PC-9 (cell line): ENCODE results near the gene GABRG1. TPM values are rescaled to one million over a fixed set of nuclear protein-coding genes. Genes with fewer than 3 reads are reported as not detected.

ENCODE experiments used
- BruUV-seq: library from RNA; stranded (reverse); fragments of 400-500 nt; replicated peaks from 2 replicates; lab custom pipeline; 2021; lab: Mats Ljungman, UMichigan
- CTCF ChIA-PET: fragments of 300-600 bp; sonication (Branson Sonifier 250); formaldehyde crosslinking; loops from one replicate; lab custom pipeline; 2022; ENCODE audit warnings: antibody characterized with exemption; lab: Charles Lee
- POLR2A ChIA-PET: fragments of 300-600 bp; sonication (Branson Sonifier 250); formaldehyde crosslinking; loops from one replicate; lab custom pipeline; 2022; ENCODE audit warnings: antibody characterized with exemption; ENCODE audit not compliant: unreplicated experiment; lab: Charles Lee
- DNase-seq, 2 experiments: peaks; one replicate each; pipeline versions ENCODE4 v3.0.0 to v3.0.0-alpha.2; 2015 to 2022; ENCODE audit warnings: mixed read lengths in 1 of 2
- H2AFZ ChIP-seq: fragments of 200-600 bp; sonication (generic); 2 replicates; pipeline ENCODE4 v1.8.1; 2017; ENCODE audit warnings: antibody characterized with exemption
- H3F3A ChIP-seq: fragments of 200-600 bp; sonication (generic); 2 replicates; pipeline ENCODE4 v1.8.1; 2017; ENCODE audit warnings: antibody characterized with exemption, mild to moderate bottlenecking, low read depth; ENCODE audit not compliant: insufficient read depth
- H3K27ac ChIP-seq: fragments of 200-600 bp; sonication (generic); 2 replicates; pipeline ENCODE4 v1.6.1; 2016; ENCODE audit warnings: mixed run types
- H3K27me3 ChIP-seq: fragments of 200-600 bp; sonication (generic); 2 replicates; pipeline ENCODE4 v1.6.1; 2016; ENCODE audit warnings: low read depth, mixed run types; ENCODE audit not compliant: insufficient read depth
- H3K36me3 ChIP-seq: fragments of 200-600 bp; sonication (generic); 2 replicates; pipeline ENCODE4 v1.6.1; 2016; ENCODE audit warnings: low read depth, mixed run types
- H3K4me1 ChIP-seq: fragments of 200-600 bp; sonication (generic); replicated peaks from 2 replicates; pipeline ENCODE4 v1.6.1; 2016; ENCODE audit warnings: mixed run types; ENCODE audit not compliant: insufficient read depth
- H3K4me2 ChIP-seq: fragments of 200-600 bp; sonication (generic); 2 replicates; pipeline ENCODE4 v1.6.1; 2017; ENCODE audit warnings: mixed run types
- H3K4me3 ChIP-seq: fragments of 200-600 bp; sonication (generic); 2 replicates; pipeline ENCODE4 v1.6.1; 2016; ENCODE audit warnings: mixed run types
- H3K79me2 ChIP-seq: fragments of 200-600 bp; sonication (generic); 2 replicates; pipeline ENCODE4 v1.6.1; 2017; ENCODE audit warnings: low read depth, mixed run types
- H3K9me2 ChIP-seq: fragments of 200-600 bp; sonication (generic); 2 replicates; pipeline ENCODE4 v1.8.1; 2017; ENCODE audit warnings: mild to moderate bottlenecking; ENCODE audit not compliant: insufficient read depth
- H3K9me3 ChIP-seq: fragments of 200-600 bp; sonication (generic); 2 replicates; pipeline ENCODE4 v1.8.1; 2016; ENCODE audit warnings: low read depth; ENCODE audit not compliant: insufficient read depth
- H4K20me1 ChIP-seq: fragments of 200-600 bp; sonication (generic); 2 replicates; pipeline ENCODE4 v1.8.1; 2017; ENCODE audit not compliant: insufficient read depth
- CTCF ChIP-seq: fragments of 200-600 bp; sonication (generic); conservative IDR thresholded peaks from 2 replicates; pipeline ENCODE4 v1.6.1; 2017; ENCODE audit warnings: mixed run types, antibody characterized with exemption, mild to moderate bottlenecking, moderate library complexity
- EZH2 ChIP-seq: fragments of 200-600 bp; sonication (generic); IDR thresholded peaks from 2 replicates; pipeline ENCODE4 v1.8.0; 2017; ENCODE audit warnings: antibody characterized with exemption, low read depth
- intact Hi-C: fragments of 100-400 bp; cut with micrococcal nuclease; formaldehyde crosslinking; loops from one replicate; pipeline ENCODE4 v1.10.0; 2022; ENCODE audit not compliant: unreplicated experiment
- total RNA-seq: library from RNA; stranded (reverse); gene quantifications from 2 replicates; pipeline ENCODE4 v1.2.3, GENCODE V29; 2021

The GABRG1 gene
- total RNA-seq, 1 experiment from 2014 or later: not detected

GRCh38 chr4:46124773-46125413 lies 1.0 kb upstream of the GABRG1 start:
- Histone ChIP-seq H3K4me2 (no peak overlapping the region), H3K27ac (no peak overlapping the region), H2AFZ (no peak overlapping the region), H3F3A (no peaks in the 10 kb centered on the region), H3K9me3 (no peaks in the 10 kb centered on the region), H3K36me3 (no peaks in the 10 kb centered on the region), H4K20me1 (no peaks in the 10 kb centered on the region), H3K4me3 (no peak overlapping the region), H3K4me1 (no peaks in the 10 kb centered on the region), H3K9me2 (no peaks in the 10 kb centered on the region), H3K27me3 (no peaks in the 10 kb centered on the region), H3K79me2 (no peaks in the 10 kb centered on the region)
- DNase-seq: no peak
- no peak for TF ChIP-seq EZH2
- no peak for TF ChIP-seq CTCF
- intact Hi-C loops: no loop called here
- POLR2A ChIA-PET: no interaction called here
- no TSS peak for BruUV-seq
- CTCF ChIA-PET: no interaction called here

- Histone ChIP-seq H3F3A (no peaks in the 10 kb centered on the region), H3K27ac (no peak overlapping the region), H3K4me2 (no peak overlapping the region), H3K79me2 (no peaks in the 10 kb centered on the region), H3K4me3 (no peak overlapping the region), H3K27me3 (no peaks in the 10 kb centered on the region), H3K9me3 (no peaks in the 10 kb centered on the region), H4K20me1 (no peaks in the 10 kb centered on the region), H2AFZ (no peak overlapping the region), H3K36me3 (no peaks in the 10 kb centered on the region), H3K9me2 (no peaks in the 10 kb centered on the region), H3K4me1 (no peaks in the 10 kb centered on the region)
- intact Hi-C loops: no loop called here
- POLR2A ChIA-PET: no interaction called here
- no peak for TF ChIP-seq EZH2
- CTCF ChIA-PET: no interaction called here
- DNase-seq: no peak
- BruUV-seq: no TSS peak
Observed at GRCh38 chr4:46081674-46082073, 42.2 kb downstream of the GABRG1 start.

- H3K9me2 ChIP-seq: no peaks in the 10 kb centered on the region
- H4K20me1 ChIP-seq: no peaks in the 10 kb centered on the region
- intact Hi-C loops: no loop called here
- no peak for DNase-seq
- H3K27ac ChIP-seq: no peak overlapping the region
- POLR2A ChIA-PET: no interaction called here
- H3K4me2 ChIP-seq: no peak overlapping the region
- no TSS peak for BruUV-seq
- H3K79me2 ChIP-seq: no peaks in the 10 kb centered on the region
- no peaks in the 10 kb centered on the region for H3K36me3 ChIP-seq
- H2AFZ ChIP-seq: no peak overlapping the region
- H3F3A ChIP-seq: no peaks in the 10 kb centered on the region
- H3K4me3 ChIP-seq: no peak overlapping the region
- CTCF ChIA-PET: no interaction called here
- no peaks in the 10 kb centered on the region for H3K27me3 ChIP-seq
- H3K4me1 ChIP-seq: no peaks in the 10 kb centered on the region
- TF ChIP-seq EZH2 (no peak), CTCF (no peak)
- H3K9me3 ChIP-seq: no peaks in the 10 kb centered on the region
Observed at GRCh38 chr4:46081248-46081647, 42.6 kb downstream of the GABRG1 start.

GRCh38 chr4:46073778-46074177 lies 50.1 kb downstream of the GABRG1 start:
- Histone ChIP-seq H3K4me1 (no peaks in the 10 kb centered on the region), H4K20me1 (no peaks in the 10 kb centered on the region), H3K9me3 (no peaks in the 10 kb centered on the region), H3K4me3 (no peak overlapping the region), H3K27me3 (no peaks in the 10 kb centered on the region), H2AFZ (no peak overlapping the region), H3K9me2 (no peaks in the 10 kb centered on the region), H3K27ac (no peak overlapping the region), H3F3A (no peaks in the 10 kb centered on the region), H3K4me2 (no peak overlapping the region), H3K36me3 (no peaks in the 10 kb centered on the region), H3K79me2 (no peaks in the 10 kb centered on the region)
- no TSS peak for BruUV-seq
- no peak for DNase-seq
- POLR2A ChIA-PET: no interaction called here
- CTCF ChIA-PET: no interaction called here
- intact Hi-C loops: no loop called here
- no peak for TF ChIP-seq CTCF
- no peak for TF ChIP-seq EZH2
